ENCODE measurements around the gene IFRD2.
A peak's percentile ranks its signal among the peaks of the same experiment; 100 is the strongest.

IFRD2 gene

GRCh38 chr3:50302095-50303012, 10.1 kb upstream of the IFRD2 start:
- ATAC-seq (ENCODE audit: low read depth) (no peak), DNase-seq (ENCODE audit: low spot score) (no peak)
- no peak overlapping the region for H3K27ac ChIP-seq (ENCODE audit: poor library complexity, severe bottlenecking)
- no peak overlapping the region for H3K4me3 ChIP-seq (ENCODE audit: severe bottlenecking)
- peaks cover 9% of the 10 kb centered on the region for H3K4me1 ChIP-seq (ENCODE audit: insufficient read depth, poor library complexity, severe bottlenecking)
- TF ChIP-seq CTCF (IDR thresholded peaks at IDR 0.05; ENCODE audit: poor library complexity, severe bottlenecking) = no peak
- no peaks in the 10 kb centered on the region for H3K36me3 ChIP-seq (ENCODE audit: low read depth)
- H3K9me3 ChIP-seq (ENCODE audit: severe bottlenecking) = peaks cover 4% of the 10 kb centered on the region
- H3K27me3 ChIP-seq (ENCODE audit: insufficient read depth, poor library complexity, severe bottlenecking) = no peaks in the 10 kb centered on the region

GRCh38 chr3:50300681-50301254, 8.5 kb upstream of the IFRD2 start:
- Histone ChIP-seq H3K36me3 (ENCODE audit: low read depth) (no peaks in the 10 kb centered on the region), H3K27ac (ENCODE audit: poor library complexity, severe bottlenecking) (peak overlapping the region; percentile 95), H3K27me3 (ENCODE audit: insufficient read depth, poor library complexity, severe bottlenecking) (no peaks in the 10 kb centered on the region), H3K9me3 (ENCODE audit: severe bottlenecking) (no peaks in the 10 kb centered on the region), H3K4me3 (ENCODE audit: severe bottlenecking) (peak overlapping the region; percentile 30), H3K4me1 (ENCODE audit: insufficient read depth, poor library complexity, severe bottlenecking) (peaks cover 9% of the 10 kb centered on the region)
- TF ChIP-seq CTCF (IDR thresholded peaks at IDR 0.05; ENCODE audit: poor library complexity, severe bottlenecking) = no peak
- no peak for ATAC-seq (ENCODE audit: low read depth)
- DNase-seq (ENCODE audit: low spot score) = no peak

GRCh38 chr3:50299929-50300680, 7.9 kb upstream of the IFRD2 start:
- no peaks in the 10 kb centered on the region for H3K9me3 ChIP-seq (ENCODE audit: severe bottlenecking)
- H3K27ac ChIP-seq (ENCODE audit: poor library complexity, severe bottlenecking) = peak overlapping the region; percentile 95
- no peak for TF ChIP-seq CTCF (IDR thresholded peaks at IDR 0.05; ENCODE audit: poor library complexity, severe bottlenecking)
- H3K36me3 ChIP-seq (ENCODE audit: low read depth) = no peaks in the 10 kb centered on the region
- peak; percentile 1 for ATAC-seq (ENCODE audit: low read depth)
- no peaks in the 10 kb centered on the region for H3K27me3 ChIP-seq (ENCODE audit: insufficient read depth, poor library complexity, severe bottlenecking)
- H3K4me3 ChIP-seq (ENCODE audit: severe bottlenecking) = peak overlapping the region; percentile 30
- peaks cover 9% of the 10 kb centered on the region for H3K4me1 ChIP-seq (ENCODE audit: insufficient read depth, poor library complexity, severe bottlenecking)
- no peak for DNase-seq (ENCODE audit: low spot score)

- no peak for TF ChIP-seq CTCF (IDR thresholded peaks at IDR 0.05; ENCODE audit: poor library complexity, severe bottlenecking)
- DNase-seq (ENCODE audit: low spot score) (no peak), ATAC-seq (ENCODE audit: low read depth) (peak; percentile 73)
- Histone ChIP-seq H3K27me3 (ENCODE audit: insufficient read depth, poor library complexity, severe bottlenecking) (no peaks in the 10 kb centered on the region), H3K9me3 (ENCODE audit: severe bottlenecking) (no peaks in the 10 kb centered on the region), H3K4me3 (ENCODE audit: severe bottlenecking) (peak overlapping the region; percentile 30), H3K4me1 (ENCODE audit: insufficient read depth, poor library complexity, severe bottlenecking) (peaks cover 9% of the 10 kb centered on the region), H3K27ac (ENCODE audit: poor library complexity, severe bottlenecking) (peak overlapping the region; percentile 95), H3K36me3 (ENCODE audit: low read depth) (no peaks in the 10 kb centered on the region)
These were observed 7.4 kb upstream of the IFRD2 start for GRCh38 chr3:50299638-50299928.

Measured in RWPE2 (cell line).